GM23338 (cell line): ENCODE measurements around the gene GPR32. TPM values are rescaled to one million over a fixed set of nuclear protein-coding genes. Genes with fewer than 3 reads are reported as not detected.
"Not testable (repeated sequence)": the region's sequence is repeated elsewhere in the genome, so short reads cannot be mapped to it uniquely, and the experiment has no call there.

Source experiments
- ATAC-seq: fragments of 200-7000 bp; cut with Tn5 transposase; 3 replicates; pipeline ENCODE4 v1.9.1; 2020
- DNase-seq: peaks from one replicate; pipeline ENCODE4 v3.0.0-alpha.2; 2015; ENCODE audit warnings: low spot score
- H2AFZ ChIP-seq: fragments of 200-600 bp; sonication (generic); 2 replicates; pipeline ENCODE4 v1.8.0; 2016; ENCODE audit warnings: antibody characterized with exemption, mild to moderate bottlenecking, moderate library complexity
- H3F3A ChIP-seq: fragments of 200-600 bp; sonication (generic); replicated peaks from 2 replicates; pipeline ENCODE4 v1.8.0; 2017; ENCODE audit warnings: antibody characterized with exemption, mixed run types, low read depth
- H3K27ac ChIP-seq: fragments of 200-600 bp; sonication (generic); 2 replicates; pipeline ENCODE4 v1.6.1; 2016; ENCODE audit warnings: low read depth
- H3K27me3 ChIP-seq: fragments of 200-600 bp; sonication (generic); 2 replicates; pipeline ENCODE4 v1.8.0; 2016; ENCODE audit warnings: mild to moderate bottlenecking, mixed run types, moderate library complexity; ENCODE audit not compliant: insufficient read depth
- H3K36me3 ChIP-seq: fragments of 200-600 bp; sonication (generic); 2 replicates; pipeline ENCODE4 v1.8.0; 2016; ENCODE audit warnings: mild to moderate bottlenecking; ENCODE audit not compliant: insufficient read depth
- H3K4me1 ChIP-seq: fragments of 200-600 bp; sonication (generic); 2 replicates; pipeline ENCODE4 v1.8.0; 2016; ENCODE audit warnings: mild to moderate bottlenecking, moderate library complexity; ENCODE audit not compliant: insufficient read depth
- H3K4me2 ChIP-seq: fragments of 200-600 bp; sonication (generic); 2 replicates; pipeline ENCODE4 v1.7.1; 2017; ENCODE audit warnings: mixed run types
- H3K4me3 ChIP-seq: fragments of 200-600 bp; sonication (generic); 2 replicates; pipeline ENCODE4 v1.6.1; 2016; ENCODE audit warnings: mixed run types
- H3K79me2 ChIP-seq: fragments of 200-600 bp; sonication (generic); replicated peaks from 2 replicates; pipeline ENCODE4 v1.8.0; 2017; ENCODE audit warnings: mild to moderate bottlenecking; ENCODE audit not compliant: insufficient read depth
- H3K9me2 ChIP-seq: fragments of 200-600 bp; sonication (generic); 2 replicates; pipeline ENCODE4 v1.8.0; 2017; ENCODE audit not compliant: insufficient read depth
- H4K20me1 ChIP-seq: fragments of 200-600 bp; sonication (generic); replicated peaks from 2 replicates; pipeline ENCODE4 v1.8.0; 2017; ENCODE audit warnings: mild to moderate bottlenecking; ENCODE audit not compliant: insufficient read depth
- H3K27ac Mint-ChIP-seq: 2 replicates; pipeline ENCODE4 v1.8.0; 2020; ENCODE audit warnings: inconsistent platforms, mild to moderate bottlenecking, moderate library complexity, mixed read lengths
- H3K27me3 Mint-ChIP-seq: 3 replicates; pipeline ENCODE4 v1.8.0; 2022; ENCODE audit warnings: low read depth, mild to moderate bottlenecking, moderate library complexity, mixed read lengths, inconsistent platforms; ENCODE audit not compliant: insufficient read depth, poor library complexity
- H3K36me3 Mint-ChIP-seq: 3 replicates; pipeline ENCODE4 v1.8.0; 2021; ENCODE audit warnings: low read depth, mild to moderate bottlenecking, inconsistent platforms, moderate library complexity, mixed read lengths
- H3K4me1 Mint-ChIP-seq: 3 replicates; pipeline ENCODE4 v1.8.0; 2020; ENCODE audit warnings: mild to moderate bottlenecking, inconsistent platforms, mixed read lengths
- H3K4me3 Mint-ChIP-seq: 3 replicates; pipeline ENCODE4 v1.8.0; 2021; ENCODE audit warnings: moderate library complexity, mild to moderate bottlenecking, inconsistent platforms, mixed read lengths
- H3K9me3 Mint-ChIP-seq: 3 replicates; pipeline ENCODE4 v1.8.0; 2020; ENCODE audit warnings: moderate library complexity, mild to moderate bottlenecking, inconsistent platforms, mixed read lengths
- polyA plus RNA-seq: library from polyadenylated mRNA; unstranded; fragments of >200 nt; fragmentation: Nextera tagmentation; extraction: Ambion mirVana; gene quantifications from 2 replicates; pipeline ENCODE4 v1.2.1, GENCODE V29; 2016
- total RNA-seq: library from RNA; depleted of rRNA; stranded (reverse); fragments of >200 nt; shearing (Covaris generic); gene quantifications from 2 replicates; pipeline ENCODE4 v1.2.3, GENCODE V29; 2014
- TF ChIP-seq, protein P1 (sequence below): IDR thresholded peaks from one replicate; pipeline ENCODE4 v1.6.1; 2018; ENCODE audit warnings: antibody characterized with exemption; ENCODE audit not compliant: unreplicated experiment

GPR32 gene
- total and polyA plus RNA-seq, 2 experiments from 2014 or later: not detected

DNA sequence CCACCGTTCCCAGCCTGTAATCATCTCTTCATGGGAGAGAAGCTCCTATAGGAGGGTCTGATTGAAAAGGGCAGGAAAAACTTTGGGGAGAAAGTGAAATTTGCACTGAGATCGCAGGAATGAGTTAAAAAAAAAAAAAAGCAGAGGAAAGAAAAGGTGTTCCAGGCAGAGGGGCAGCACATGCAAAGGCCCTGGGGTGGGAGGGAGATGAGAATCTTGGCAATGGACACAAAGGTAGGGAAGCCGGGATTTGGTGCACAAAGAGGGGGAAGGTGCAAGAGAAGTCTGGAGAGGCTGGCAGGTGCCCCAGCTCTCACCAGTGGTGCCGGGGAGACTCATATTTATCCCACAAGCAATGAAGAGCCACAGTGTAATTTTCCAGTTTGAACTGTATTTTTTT lies 16.4 kb upstream of the GPR32 start (continued):
- TF ChIP-seq, protein P1, sequence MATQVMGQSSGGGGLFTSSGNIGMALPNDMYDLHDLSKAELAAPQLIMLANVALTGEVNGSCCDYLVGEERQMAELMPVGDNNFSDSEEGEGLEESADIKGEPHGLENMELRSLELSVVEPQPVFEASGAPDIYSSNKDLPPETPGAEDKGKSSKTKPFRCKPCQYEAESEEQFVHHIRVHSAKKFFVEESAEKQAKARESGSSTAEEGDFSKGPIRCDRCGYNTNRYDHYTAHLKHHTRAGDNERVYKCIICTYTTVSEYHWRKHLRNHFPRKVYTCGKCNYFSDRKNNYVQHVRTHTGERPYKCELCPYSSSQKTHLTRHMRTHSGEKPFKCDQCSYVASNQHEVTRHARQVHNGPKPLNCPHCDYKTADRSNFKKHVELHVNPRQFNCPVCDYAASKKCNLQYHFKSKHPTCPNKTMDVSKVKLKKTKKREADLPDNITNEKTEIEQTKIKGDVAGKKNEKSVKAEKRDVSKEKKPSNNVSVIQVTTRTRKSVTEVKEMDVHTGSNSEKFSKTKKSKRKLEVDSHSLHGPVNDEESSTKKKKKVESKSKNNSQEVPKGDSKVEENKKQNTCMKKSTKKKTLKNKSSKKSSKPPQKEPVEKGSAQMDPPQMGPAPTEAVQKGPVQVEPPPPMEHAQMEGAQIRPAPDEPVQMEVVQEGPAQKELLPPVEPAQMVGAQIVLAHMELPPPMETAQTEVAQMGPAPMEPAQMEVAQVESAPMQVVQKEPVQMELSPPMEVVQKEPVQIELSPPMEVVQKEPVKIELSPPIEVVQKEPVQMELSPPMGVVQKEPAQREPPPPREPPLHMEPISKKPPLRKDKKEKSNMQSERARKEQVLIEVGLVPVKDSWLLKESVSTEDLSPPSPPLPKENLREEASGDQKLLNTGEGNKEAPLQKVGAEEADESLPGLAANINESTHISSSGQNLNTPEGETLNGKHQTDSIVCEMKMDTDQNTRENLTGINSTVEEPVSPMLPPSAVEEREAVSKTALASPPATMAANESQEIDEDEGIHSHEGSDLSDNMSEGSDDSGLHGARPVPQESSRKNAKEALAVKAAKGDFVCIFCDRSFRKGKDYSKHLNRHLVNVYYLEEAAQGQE: no peak

DNA sequence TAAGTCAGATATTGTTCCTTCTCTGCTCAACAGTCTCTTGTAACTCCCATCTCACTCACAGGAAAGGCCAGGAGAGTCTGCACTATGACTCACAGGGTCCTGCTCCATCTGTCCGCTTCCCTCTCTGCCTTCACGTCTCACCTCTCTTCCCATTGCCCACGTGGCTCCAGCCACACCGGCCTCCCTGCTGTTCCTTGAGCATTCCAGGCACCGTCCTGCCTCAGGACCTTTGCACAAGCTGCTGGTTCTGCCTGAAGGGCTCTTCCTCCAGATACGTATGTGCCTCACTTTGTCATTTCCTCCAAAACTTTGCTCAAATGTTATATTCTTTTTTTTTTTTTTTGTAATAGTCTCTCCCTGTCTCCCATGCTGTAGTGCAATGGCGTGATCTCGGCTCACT lies 14.0 kb upstream of the GPR32 start:
- H3K4me1 ChIP-seq, H3K79me2 ChIP-seq, DNase-seq, H3F3A ChIP-seq, H2AFZ ChIP-seq, H3K36me3 ChIP-seq, H3K27me3 ChIP-seq, H3K4me3 Mint-ChIP-seq, H3K4me2 ChIP-seq, H3K27ac Mint-ChIP-seq, ATAC-seq, H3K9me2 ChIP-seq, H4K20me1 ChIP-seq, H3K4me1 Mint-ChIP-seq, H3K27ac ChIP-seq, H3K4me3 ChIP-seq, H3K27me3 Mint-ChIP-seq: not testable (repeated sequence)
- Mint-ChIP-seq H3K9me3 (peaks cover 96% of the 10 kb centered on the region), H3K36me3 (peaks cover 40% of the 10 kb centered on the region)

DNA sequence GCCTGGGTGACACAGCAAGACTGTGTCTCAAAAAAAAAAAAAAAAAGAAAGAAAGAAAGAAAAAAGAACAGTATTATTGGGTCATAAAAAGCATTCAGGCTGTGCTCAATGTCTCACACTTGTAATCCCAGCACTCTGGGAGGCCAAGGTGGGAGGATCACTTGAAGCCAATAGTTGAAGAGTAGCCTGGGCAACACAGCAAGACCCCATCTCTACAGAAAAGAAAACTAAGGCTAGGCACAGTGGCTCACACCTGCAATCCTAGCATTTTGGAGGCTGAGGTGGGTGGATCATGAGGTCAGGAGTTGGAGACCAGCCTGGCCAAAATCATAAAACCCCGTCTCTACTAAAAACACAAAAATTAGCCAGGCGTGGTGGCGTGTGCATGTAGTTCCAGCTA lies 12.6 kb upstream of the GPR32 start:
- not testable (repeated sequence) for H3K4me1 ChIP-seq, H3K9me2 ChIP-seq, H4K20me1 ChIP-seq, H3K27me3 Mint-ChIP-seq, H3K4me2 ChIP-seq, H3K79me2 ChIP-seq, H3K4me3 ChIP-seq, H2AFZ ChIP-seq, H3F3A ChIP-seq, H3K4me1 Mint-ChIP-seq, H3K27me3 ChIP-seq, H3K4me3 Mint-ChIP-seq, DNase-seq, H3K36me3 ChIP-seq, ATAC-seq, H3K27ac ChIP-seq, H3K27ac Mint-ChIP-seq
- H3K36me3 Mint-ChIP-seq: peaks cover 41% of the 10 kb centered on the region
- peaks cover 98% of the 10 kb centered on the region for H3K9me3 Mint-ChIP-seq

DNA sequence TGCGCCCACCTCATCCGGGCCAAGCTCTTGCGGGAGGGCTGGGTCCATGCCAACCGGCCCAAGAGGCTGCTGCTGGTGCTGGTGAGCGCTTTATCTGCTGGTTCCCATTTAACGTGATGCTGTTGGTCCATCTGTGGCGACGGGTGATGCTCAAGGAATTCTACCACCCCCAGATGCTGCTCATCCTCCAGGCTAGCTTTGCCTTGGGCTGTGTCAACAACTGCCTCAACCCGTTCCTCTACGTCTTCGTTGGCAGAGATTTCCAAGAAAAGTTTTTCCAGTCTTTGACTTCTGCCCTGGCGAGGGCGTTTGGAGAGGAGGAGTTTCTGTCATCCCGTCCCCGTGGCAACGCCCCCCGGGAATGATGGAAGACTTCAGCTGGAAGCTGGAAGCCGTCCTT lies 11.2 kb upstream of the GPR32 start:
- not testable (repeated sequence) for H3K27ac ChIP-seq, H3K27me3 ChIP-seq, H3K9me2 ChIP-seq, H3K27ac Mint-ChIP-seq, DNase-seq, ATAC-seq, H3K27me3 Mint-ChIP-seq, H4K20me1 ChIP-seq, H3K79me2 ChIP-seq, H3K4me3 ChIP-seq, H3K4me1 ChIP-seq, H2AFZ ChIP-seq, H3K4me3 Mint-ChIP-seq, H3K36me3 ChIP-seq, H3K4me1 Mint-ChIP-seq, H3K4me2 ChIP-seq, H3F3A ChIP-seq
- Mint-ChIP-seq H3K36me3 (peaks cover 36% of the 10 kb centered on the region), H3K9me3 (peaks cover 92% of the 10 kb centered on the region)
